NCI-H1417 treated with DMSO at 0.1 percent for 48 hours (cell line): ENCODE results near the gene ETV4.

Source experiments
- DNase-seq: peaks from one replicate; lab custom pipeline; 2025; lab: John Stamatoyannopoulos, UW

Gene ETV4

GRCh38 chr17:43572368-43572980, 26.3 kb upstream of the ETV4 start:
- no peak for DNase-seq

- DNase-seq, result no peak
Measured at GRCh38 chr17:43570518-43570928, 24.4 kb upstream of the ETV4 start.

- DNase-seq, result no peak
Measured at GRCh38 chr17:43568506-43569082, 22.5 kb upstream of the ETV4 start.

GRCh38 chr17:43563600-43564594, 17.8 kb upstream of the ETV4 start:
- DNase-seq, result no peak

- DNase-seq, result no peak
Measured at GRCh38 chr17:43562679-43563599, 16.8 kb upstream of the ETV4 start.

GRCh38 chr17:43560461-43561427, 14.6 kb upstream of the ETV4 start:
- DNase-seq, result no peak

- no peak for DNase-seq
Measured at GRCh38 chr17:43559161-43559816, 13.1 kb upstream of the ETV4 start.

- DNase-seq, result no peak
Measured at GRCh38 chr17:43558805-43559160, 12.6 kb upstream of the ETV4 start.

GRCh38 chr17:43556292-43556691, 10.2 kb upstream of the ETV4 start:
- no peak for DNase-seq

- no peak for DNase-seq
Measured at GRCh38 chr17:43554857-43555256, 8.7 kb upstream of the ETV4 start.

- DNase-seq, result no peak
Measured at GRCh38 chr17:43553573-43553972, 7.4 kb upstream of the ETV4 start.

- no peak for DNase-seq
Measured at GRCh38 chr17:43552229-43552837, 6.2 kb upstream of the ETV4 start.

GRCh38 chr17:43550754-43551153, 4.6 kb upstream of the ETV4 start:
- DNase-seq, result no peak

- no peak for DNase-seq
Measured at GRCh38 chr17:43549496-43549895, 3.4 kb upstream of the ETV4 start.

GRCh38 chr17:43548689-43549379, 2.7 kb upstream of the ETV4 start:
- no peak for DNase-seq

GRCh38 chr17:43547659-43548256, 1.6 kb upstream of the ETV4 start:
- DNase-seq, result no peak

- no peak for DNase-seq
Measured at GRCh38 chr17:43547189-43547550, 1.0 kb upstream of the ETV4 start.

- DNase-seq, result no peak
Measured at GRCh38 chr17:43545383-43545632, 832 bp downstream of the ETV4 start.
